ENCODE measurements around the gene POLR2A. TPM values are rescaled to one million over a fixed set of nuclear protein-coding genes. Genes with fewer than 3 reads are reported as not detected.
A peak's percentile ranks its signal among the peaks of the same experiment; 100 is the strongest.

Gene POLR2A
- total RNA-seq, 6 donors from 2014 or later = 79.5 to 139 (median 112) TPM

GRCh38 chr17:7512105-7512504 is 27.9 kb downstream of the POLR2A start:
- TF ChIP-seq CTCF (IDR thresholded peaks at IDR 0.05) = no peak
- TF ChIP-seq POLR2A (IDR thresholded peaks at IDR 0.05) = no peak
- TF ChIP-seq POLR2AphosphoS5 (IDR thresholded peaks at IDR 0.05) = no peak
- no peak for TF ChIP-seq EP300 (IDR thresholded peaks at IDR 0.05)
- peak in 1 of 2 donors; percentile 71 for DNase-seq
- WGBS, 2 donors = 95 to 96% methylated on average over 13 to 15 of the region's 15 CpGs

GRCh38 chr17:7512824-7513540 is 28.8 kb downstream of the POLR2A start:
- Histone ChIP-seq H3K27me3 (no peaks in the 10 kb centered on the region), H3K4me1 (peaks cover 3 to 15% (median 10%) of the 10 kb centered on the region in 4 donors), H3K4me3 (no peak overlapping the region), H3K36me3 (peaks cover 44 to 67% (median 63%) of the 10 kb centered on the region in 4 donors), H3K9me3 (no peaks in the 10 kb centered on the region), H3K27ac (no peak overlapping the region)
- WGBS, 2 donors = 81 to 83% methylated on average over 19 to 20 of the region's 20 CpGs
- ATAC-seq (ENCODE audit: low FRiP score in 2 of 2) (no peak), DNase-seq (no peak)
- no peak for TF ChIP-seq POLR2A (IDR thresholded peaks at IDR 0.05)
- TF ChIP-seq POLR2AphosphoS5 (IDR thresholded peaks at IDR 0.05) = no peak
- TF ChIP-seq EP300 (IDR thresholded peaks at IDR 0.05) = no peak
- TF ChIP-seq CTCF (IDR thresholded peaks at IDR 0.05) = no peak

More at GRCh38 chr17:7512105-7512504, 27.9 kb downstream of the POLR2A start:
- no peak overlapping the region for H3K4me3 ChIP-seq
- no peaks in the 10 kb centered on the region for H3K9me3 ChIP-seq
- no peaks in the 10 kb centered on the region for H3K27me3 ChIP-seq
- H3K27ac ChIP-seq = no peak overlapping the region
- peaks cover 44 to 76% (median 71%) of the 10 kb centered on the region in 4 donors for H3K36me3 ChIP-seq
- ATAC-seq (ENCODE audit: low FRiP score in 2 of 2) = no peak
- peaks cover 3 to 15% (median 10%) of the 10 kb centered on the region in 4 donors for H3K4me1 ChIP-seq

- ATAC-seq (ENCODE audit: low FRiP score in 2 of 2) (peak in 1 of 2 donors; percentile 21), DNase-seq (peak in 1 of 2 donors; percentile 65)
- peak overlapping the region in 1 of 4 donors; percentile 7 for H3K27ac ChIP-seq
- peaks cover 34 to 57% (median 53%) of the 10 kb centered on the region in 4 donors for H3K36me3 ChIP-seq
- H3K4me3 ChIP-seq = no peak overlapping the region
- WGBS, 2 donors = 81 to 83% methylated on average over 17 of the region's 17 CpGs
- peaks cover 3 to 15% (median 10%) of the 10 kb centered on the region in 4 donors for H3K4me1 ChIP-seq
- H3K9me3 ChIP-seq = no peaks in the 10 kb centered on the region
- no peaks in the 10 kb centered on the region for H3K27me3 ChIP-seq
- no peak for TF ChIP-seq POLR2A (IDR thresholded peaks at IDR 0.05)
- TF ChIP-seq POLR2AphosphoS5 (IDR thresholded peaks at IDR 0.05) = no peak
- no peak for TF ChIP-seq CTCF (IDR thresholded peaks at IDR 0.05)
- no peak for TF ChIP-seq EP300 (IDR thresholded peaks at IDR 0.05)
Observed at GRCh38 chr17:7513850-7514419, 29.8 kb downstream of the POLR2A start.

GRCh38 chr17:7515911-7516610 is 31.9 kb downstream of the POLR2A start:
- 83 to 87% methylated on average over 13 of the region's 13 CpGs for WGBS, 2 donors

More at GRCh38 chr17:7515911-7516610, 31.9 kb downstream of the POLR2A start:
- Histone ChIP-seq H3K27ac (peak overlapping the region in 3 of 4 donors; percentile 23 to 51 (median 40)), H3K4me1 (peaks cover 3 to 15% (median 10%) of the 10 kb centered on the region in 4 donors), H3K4me3 (no peak overlapping the region), H3K9me3 (no peaks in the 10 kb centered on the region), H3K36me3 (peaks cover 22 to 36% (median 33%) of the 10 kb centered on the region in 4 donors), H3K27me3 (no peaks in the 10 kb centered on the region)
- no peak for TF ChIP-seq CTCF (IDR thresholded peaks at IDR 0.05)
- no peak for TF ChIP-seq EP300 (IDR thresholded peaks at IDR 0.05)
- TF ChIP-seq POLR2AphosphoS5 (IDR thresholded peaks at IDR 0.05) = no peak
- TF ChIP-seq POLR2A (IDR thresholded peaks at IDR 0.05) = peak in 1 of 4 donors; percentile 14
- peak in 1 of 2 donors; percentile 69 for DNase-seq
- ATAC-seq (ENCODE audit: low FRiP score in 2 of 2) = peak in 1 of 2 donors; percentile 38
